Endometrial microvascular endothelial cells (primary cell): Measurements from ENCODE around the gene FBXO45. TPM values are rescaled to one million over a fixed set of nuclear protein-coding genes. Genes with fewer than 3 reads are reported as not detected.
"Not testable (repeated sequence)": the region's sequence is repeated elsewhere in the genome, so short reads cannot be mapped to it uniquely, and the experiment has no call there.

Experiments
- in situ Hi-C: cut with HindIII; loops from 2 replicates; pipeline ENCODE4 v1.10.0; 2017; ENCODE audit warnings: low sequenced_read_pairs, low pct_unique_long_range_greater_than_20kb; ENCODE audit errors: inconsistent ontology term
- total RNA-seq: library from RNA; depleted of rRNA; stranded (reverse); fragments of >200 nt; gene quantifications from one replicate; pipeline ENCODE4 v1.2.3, GENCODE V29; 2015; ENCODE audit errors: inconsistent ontology term

The FBXO45 gene
- total RNA-seq, 1 donor from 2014 or later = 21.7 TPM

- in situ Hi-C loops = no loop called here
Measured at GRCh38 chr3:196609343-196609775, 40.9 kb downstream of the FBXO45 start.

- in situ Hi-C loops = no loop called here
Measured at GRCh38 chr3:196609805-196610515, 41.5 kb downstream of the FBXO45 start.

- in situ Hi-C loops = no loop called here
Measured at GRCh38 chr3:196611761-196612483, 43.5 kb downstream of the FBXO45 start.

DNA sequence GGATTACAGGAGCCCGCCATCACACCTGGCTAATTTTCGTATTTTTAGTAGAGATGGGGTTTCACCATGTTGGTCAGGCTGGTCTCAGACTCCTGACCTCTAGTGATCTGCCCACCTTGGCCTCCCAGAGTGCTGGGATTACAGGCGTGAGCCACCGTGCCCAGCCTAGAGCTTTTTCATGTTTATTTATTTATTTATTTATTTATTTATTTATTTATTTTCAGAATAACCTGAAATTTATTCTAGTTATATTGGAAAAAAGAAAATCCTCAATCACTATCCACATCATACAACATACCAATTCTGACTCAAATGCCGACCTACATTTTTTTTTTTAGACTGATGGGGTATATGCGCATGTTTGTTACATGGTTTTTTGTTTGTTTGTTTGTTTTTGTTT is 46.8 kb downstream of the FBXO45 start:
- in situ Hi-C loops = not testable (repeated sequence)

GRCh38 chr3:196617256-196617655 is 48.8 kb downstream of the FBXO45 start:
- in situ Hi-C loops = no loop called here

GRCh38 chr3:196619223-196619622 is 50.8 kb downstream of the FBXO45 start:
- in situ Hi-C loops = no loop called here

DNA sequence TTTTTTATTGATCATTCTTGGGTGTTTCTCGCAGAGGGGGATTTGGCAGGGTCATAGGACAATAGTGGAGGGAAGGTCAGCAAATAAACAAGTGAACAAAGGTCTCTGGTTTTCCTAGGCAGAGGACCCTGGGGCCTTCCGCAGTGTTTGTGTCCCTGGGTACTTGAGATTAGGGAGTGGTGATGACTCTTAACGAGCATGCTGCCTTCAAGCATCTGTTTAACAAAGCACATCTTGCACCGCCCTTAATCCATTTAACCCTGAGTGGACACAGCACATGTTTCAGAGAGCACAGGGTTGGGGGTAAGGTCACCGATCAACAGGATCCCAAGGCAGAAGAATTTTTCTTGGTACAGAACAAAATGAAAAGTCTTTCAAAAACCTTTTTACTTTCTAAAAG is 51.2 kb downstream of the FBXO45 start:
- in situ Hi-C loops = not testable (repeated sequence)

- in situ Hi-C loops = no loop called here
Measured at GRCh38 chr3:196620161-196620604, 51.7 kb downstream of the FBXO45 start.

GRCh38 chr3:196620684-196621083 is 52.2 kb downstream of the FBXO45 start:
- in situ Hi-C loops = no loop called here

- in situ Hi-C loops = no loop called here
Measured at GRCh38 chr3:196621611-196622010, 53.2 kb downstream of the FBXO45 start.

DNA sequence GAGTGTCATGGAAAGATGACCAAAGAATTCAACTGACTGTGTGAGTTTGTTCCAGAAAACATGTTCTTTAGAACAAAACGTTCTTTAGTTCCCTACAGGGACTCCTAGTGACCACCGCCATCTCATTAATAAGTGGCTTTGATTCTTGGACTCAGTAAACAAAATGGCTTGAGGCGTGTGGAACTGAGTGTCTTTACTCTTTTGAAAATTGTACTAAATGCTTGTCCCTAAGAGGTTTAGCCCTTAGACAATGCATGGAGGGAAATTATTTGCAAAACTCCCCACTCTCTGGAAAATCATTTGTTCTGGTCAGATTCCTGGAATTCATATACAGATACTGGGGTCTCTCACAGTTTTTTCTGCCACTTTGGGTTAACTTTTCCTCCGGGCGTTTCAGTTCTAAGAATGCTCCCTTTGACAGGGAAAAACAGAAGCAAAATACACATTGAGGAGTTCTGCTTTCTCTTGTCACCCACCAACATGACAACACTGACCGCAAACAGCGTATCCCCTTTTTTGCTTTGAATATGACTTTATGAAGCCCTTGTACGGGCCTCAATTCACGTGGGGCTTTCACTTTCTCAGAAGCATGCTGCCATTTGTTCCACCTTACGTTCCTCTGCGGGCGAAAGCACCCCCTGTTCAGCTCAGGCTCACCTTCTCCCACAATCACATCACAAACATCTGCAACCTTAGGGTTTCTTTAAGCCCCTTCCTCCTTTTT is 55.8 kb downstream of the FBXO45 start:
- in situ Hi-C loops = no loop called here

- in situ Hi-C loops = no loop called here
Measured at GRCh38 chr3:196624907-196625306, 56.4 kb downstream of the FBXO45 start.

DNA sequence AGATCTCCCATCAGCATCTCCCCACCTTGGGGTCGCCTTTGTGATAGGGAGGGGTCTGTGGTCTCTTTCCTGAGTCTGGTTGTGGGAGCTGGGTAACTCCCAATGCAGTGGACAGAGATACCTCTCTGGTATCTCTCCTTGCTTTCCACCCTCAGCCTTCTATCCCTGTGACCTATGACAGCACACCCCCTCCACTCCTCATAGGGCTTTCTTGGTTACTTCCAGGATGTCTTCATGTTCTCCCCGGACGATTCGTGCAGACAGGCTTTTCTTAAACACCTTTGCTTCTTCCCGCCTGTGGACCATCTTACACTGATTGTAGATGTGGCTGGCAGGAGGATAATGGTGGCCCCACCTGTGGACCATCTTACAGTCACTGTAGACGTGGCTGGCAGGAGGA is 56.9 kb downstream of the FBXO45 start:
- in situ Hi-C loops = no loop called here

DNA sequence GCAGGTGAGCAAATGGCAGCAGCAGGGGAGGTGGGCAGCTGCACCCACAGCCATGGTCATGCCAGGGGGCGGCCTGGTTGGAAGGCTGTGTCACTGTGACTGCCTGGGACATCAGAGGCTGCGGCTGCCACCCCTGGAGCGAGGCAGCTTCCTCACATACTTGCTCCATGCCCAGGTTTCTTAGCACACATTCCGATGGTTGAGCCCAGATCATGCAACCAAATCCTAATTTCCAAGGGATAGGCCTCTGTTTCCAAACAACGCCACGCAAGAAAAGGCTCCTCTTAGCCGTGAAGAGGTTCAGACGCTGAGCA is 59.4 kb downstream of the FBXO45 start:
- in situ Hi-C loops = no loop called here

- in situ Hi-C loops = no loop called here
Measured at GRCh38 chr3:196629228-196629627, 60.8 kb downstream of the FBXO45 start.

- in situ Hi-C loops = no loop called here
Measured at GRCh38 chr3:196631682-196632045, 63.2 kb downstream of the FBXO45 start.

DNA sequence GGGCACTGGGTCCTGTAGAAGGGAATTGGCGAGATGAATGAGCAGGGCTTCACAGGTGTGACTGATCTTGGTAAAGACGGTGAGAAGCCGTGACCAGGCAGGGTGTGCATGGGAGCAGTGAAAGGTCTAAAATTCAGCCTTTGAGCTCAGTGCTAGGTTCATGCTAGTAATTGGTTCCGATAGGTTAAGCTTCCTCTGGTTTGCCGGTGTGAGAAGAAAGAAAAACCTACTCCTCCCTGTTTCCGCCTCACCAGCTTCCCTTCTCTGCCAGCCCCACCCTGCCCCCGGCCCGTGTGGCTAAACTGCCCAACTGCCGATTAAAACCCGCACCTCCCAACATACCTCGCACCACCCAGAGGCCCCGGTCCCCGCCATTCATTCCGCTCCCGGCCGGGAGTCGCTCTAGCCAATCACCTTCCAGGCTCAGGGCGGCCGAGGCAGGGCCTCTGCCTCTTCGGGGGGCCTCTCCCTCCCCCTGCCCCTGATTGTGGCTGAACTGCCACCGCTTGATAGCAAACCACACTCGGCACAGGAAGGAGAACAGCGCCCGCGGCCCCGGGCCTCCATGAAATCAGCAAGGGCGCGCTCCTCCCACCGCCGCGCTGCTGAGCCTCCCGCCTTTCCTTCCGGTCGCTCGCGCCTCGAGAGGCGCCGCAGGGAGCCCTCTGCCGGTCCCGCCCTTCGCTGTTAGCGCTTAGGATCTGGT is 63.7 kb downstream of the FBXO45 start:
- in situ Hi-C loops = no loop called here

DNA sequence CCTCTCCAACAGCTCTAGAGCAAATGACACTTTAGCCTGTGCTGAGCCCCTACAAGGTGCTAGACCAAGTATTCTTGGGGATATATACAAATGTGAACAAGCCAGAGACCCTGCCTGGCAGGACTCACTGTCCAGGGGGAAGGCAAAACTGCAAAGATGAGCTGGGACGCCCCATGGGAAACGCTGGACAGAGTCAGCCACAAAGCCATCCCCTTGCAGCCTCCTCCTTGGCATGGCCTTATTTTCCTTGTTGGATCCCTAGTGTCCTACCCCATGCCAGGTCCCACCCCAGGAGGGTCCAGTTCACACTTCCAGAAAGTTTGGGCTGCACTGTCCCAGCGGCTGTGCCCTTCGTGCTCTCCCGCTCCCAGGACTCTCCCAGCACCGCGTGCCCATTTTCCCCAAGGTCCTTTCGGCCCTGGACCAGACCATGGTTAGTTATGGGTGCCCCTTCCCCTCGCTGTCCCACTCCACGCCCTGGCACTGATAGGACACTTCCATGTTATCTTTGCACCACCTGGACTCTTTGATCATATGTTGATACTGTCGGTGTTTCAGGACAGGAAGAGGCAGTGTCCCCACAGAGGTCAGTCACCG is 65.2 kb downstream of the FBXO45 start:
- in situ Hi-C loops = no loop called here

DNA sequence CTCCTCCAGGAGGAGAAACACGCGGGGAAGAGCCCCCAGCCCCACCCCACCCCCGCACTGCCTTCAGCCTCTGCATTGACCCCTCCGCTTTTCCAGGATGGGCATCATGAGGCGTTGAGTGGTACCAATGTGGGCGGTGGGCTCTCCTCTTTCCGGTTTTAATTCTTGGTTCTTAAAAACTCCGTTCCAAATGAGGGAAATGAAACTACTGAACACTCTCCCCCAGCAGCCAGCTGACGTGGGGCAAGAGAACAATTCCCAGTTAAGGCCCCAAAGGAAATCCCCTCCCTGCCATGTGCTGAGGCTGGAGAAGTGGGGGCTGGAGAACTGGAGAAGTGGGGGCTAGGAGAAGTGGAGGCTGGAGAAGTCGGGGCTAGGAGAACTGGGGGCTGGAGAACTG is 65.8 kb downstream of the FBXO45 start:
- in situ Hi-C loops = no loop called here
